ENCODE data around the gene ZFHX3. TPM values are rescaled to one million over a fixed set of nuclear protein-coding genes. Genes with fewer than 3 reads are reported as not detected.

ZFHX3 gene
- total and polyA plus RNA-seq, 2 of the 8 experiments (the other 6 are each of a cell fraction or from before 2014, with no cell fraction given) = 0.08 to 0.99 TPM

DNA sequence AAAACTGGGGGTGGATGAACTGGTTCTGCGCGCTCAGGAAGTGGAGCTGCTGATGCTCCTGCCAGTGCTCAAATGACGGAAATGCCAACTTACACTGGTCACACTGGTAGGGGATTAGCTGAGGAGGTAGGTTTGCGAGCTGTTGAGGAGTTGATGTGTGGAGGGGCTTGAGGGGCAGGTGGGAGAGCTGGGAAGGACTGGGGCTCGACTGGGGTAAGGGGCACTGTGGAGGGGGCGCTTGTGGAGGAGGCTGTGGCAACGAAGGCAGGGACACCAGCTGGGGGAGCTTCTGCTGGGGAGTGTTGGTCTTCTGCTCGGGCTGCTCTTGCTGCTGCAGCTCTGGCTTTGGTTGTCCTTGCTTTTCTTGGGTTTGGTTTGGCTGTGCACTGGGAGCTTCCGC is 252.9 kb downstream of the ZFHX3 start (continued):
- TF ChIP-seq, protein P1, sequence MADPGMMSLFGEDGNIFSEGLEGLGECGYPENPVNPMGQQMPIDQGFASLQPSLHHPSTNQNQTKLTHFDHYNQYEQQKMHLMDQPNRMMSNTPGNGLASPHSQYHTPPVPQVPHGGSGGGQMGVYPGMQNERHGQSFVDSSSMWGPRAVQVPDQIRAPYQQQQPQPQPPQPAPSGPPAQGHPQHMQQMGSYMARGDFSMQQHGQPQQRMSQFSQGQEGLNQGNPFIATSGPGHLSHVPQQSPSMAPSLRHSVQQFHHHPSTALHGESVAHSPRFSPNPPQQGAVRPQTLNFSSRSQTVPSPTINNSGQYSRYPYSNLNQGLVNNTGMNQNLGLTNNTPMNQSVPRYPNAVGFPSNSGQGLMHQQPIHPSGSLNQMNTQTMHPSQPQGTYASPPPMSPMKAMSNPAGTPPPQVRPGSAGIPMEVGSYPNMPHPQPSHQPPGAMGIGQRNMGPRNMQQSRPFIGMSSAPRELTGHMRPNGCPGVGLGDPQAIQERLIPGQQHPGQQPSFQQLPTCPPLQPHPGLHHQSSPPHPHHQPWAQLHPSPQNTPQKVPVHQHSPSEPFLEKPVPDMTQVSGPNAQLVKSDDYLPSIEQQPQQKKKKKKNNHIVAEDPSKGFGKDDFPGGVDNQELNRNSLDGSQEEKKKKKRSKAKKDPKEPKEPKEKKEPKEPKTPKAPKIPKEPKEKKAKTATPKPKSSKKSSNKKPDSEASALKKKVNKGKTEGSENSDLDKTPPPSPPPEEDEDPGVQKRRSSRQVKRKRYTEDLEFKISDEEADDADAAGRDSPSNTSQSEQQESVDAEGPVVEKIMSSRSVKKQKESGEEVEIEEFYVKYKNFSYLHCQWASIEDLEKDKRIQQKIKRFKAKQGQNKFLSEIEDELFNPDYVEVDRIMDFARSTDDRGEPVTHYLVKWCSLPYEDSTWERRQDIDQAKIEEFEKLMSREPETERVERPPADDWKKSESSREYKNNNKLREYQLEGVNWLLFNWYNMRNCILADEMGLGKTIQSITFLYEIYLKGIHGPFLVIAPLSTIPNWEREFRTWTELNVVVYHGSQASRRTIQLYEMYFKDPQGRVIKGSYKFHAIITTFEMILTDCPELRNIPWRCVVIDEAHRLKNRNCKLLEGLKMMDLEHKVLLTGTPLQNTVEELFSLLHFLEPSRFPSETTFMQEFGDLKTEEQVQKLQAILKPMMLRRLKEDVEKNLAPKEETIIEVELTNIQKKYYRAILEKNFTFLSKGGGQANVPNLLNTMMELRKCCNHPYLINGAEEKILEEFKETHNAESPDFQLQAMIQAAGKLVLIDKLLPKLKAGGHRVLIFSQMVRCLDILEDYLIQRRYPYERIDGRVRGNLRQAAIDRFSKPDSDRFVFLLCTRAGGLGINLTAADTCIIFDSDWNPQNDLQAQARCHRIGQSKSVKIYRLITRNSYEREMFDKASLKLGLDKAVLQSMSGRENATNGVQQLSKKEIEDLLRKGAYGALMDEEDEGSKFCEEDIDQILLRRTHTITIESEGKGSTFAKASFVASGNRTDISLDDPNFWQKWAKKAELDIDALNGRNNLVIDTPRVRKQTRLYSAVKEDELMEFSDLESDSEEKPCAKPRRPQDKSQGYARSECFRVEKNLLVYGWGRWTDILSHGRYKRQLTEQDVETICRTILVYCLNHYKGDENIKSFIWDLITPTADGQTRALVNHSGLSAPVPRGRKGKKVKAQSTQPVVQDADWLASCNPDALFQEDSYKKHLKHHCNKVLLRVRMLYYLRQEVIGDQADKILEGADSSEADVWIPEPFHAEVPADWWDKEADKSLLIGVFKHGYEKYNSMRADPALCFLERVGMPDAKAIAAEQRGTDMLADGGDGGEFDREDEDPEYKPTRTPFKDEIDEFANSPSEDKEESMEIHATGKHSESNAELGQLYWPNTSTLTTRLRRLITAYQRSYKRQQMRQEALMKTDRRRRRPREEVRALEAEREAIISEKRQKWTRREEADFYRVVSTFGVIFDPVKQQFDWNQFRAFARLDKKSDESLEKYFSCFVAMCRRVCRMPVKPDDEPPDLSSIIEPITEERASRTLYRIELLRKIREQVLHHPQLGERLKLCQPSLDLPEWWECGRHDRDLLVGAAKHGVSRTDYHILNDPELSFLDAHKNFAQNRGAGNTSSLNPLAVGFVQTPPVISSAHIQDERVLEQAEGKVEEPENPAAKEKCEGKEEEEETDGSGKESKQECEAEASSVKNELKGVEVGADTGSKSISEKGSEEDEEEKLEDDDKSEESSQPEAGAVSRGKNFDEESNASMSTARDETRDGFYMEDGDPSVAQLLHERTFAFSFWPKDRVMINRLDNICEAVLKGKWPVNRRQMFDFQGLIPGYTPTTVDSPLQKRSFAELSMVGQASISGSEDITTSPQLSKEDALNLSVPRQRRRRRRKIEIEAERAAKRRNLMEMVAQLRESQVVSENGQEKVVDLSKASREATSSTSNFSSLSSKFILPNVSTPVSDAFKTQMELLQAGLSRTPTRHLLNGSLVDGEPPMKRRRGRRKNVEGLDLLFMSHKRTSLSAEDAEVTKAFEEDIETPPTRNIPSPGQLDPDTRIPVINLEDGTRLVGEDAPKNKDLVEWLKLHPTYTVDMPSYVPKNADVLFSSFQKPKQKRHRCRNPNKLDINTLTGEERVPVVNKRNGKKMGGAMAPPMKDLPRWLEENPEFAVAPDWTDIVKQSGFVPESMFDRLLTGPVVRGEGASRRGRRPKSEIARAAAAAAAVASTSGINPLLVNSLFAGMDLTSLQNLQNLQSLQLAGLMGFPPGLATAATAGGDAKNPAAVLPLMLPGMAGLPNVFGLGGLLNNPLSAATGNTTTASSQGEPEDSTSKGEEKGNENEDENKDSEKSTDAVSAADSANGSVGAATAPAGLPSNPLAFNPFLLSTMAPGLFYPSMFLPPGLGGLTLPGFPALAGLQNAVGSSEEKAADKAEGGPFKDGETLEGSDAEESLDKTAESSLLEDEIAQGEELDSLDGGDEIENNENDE (IDR thresholded peaks at IDR 0.05; ENCODE audit: insufficient replicate concordance, low read length) = no peak
- TF ChIP-seq ZNF274 (IDR thresholded peaks at IDR 0.05; ENCODE audit: borderline replicate concordance, extremely low read depth, low read length) (no peak), SP1 (IDR thresholded peaks at IDR 0.05; ENCODE audit: low read depth, low read length) (no peak), NANOG (IDR thresholded peaks at IDR 0.05; ENCODE audit: insufficient read depth, low read depth, low read length, poor library complexity, severe bottlenecking) (no peak), TCF12 (IDR thresholded peaks at IDR 0.05; ENCODE audit: low read depth, low read length) (no peak), YY1 (IDR thresholded peaks at IDR 0.05; ENCODE audit: low read depth, low read length) (no peak), KDM5A (IDR thresholded peaks at IDR 0.05; ENCODE audit: low read length) (no peak)
